ENCODE results near the gene TYW5.

Gene TYW5

DNA sequence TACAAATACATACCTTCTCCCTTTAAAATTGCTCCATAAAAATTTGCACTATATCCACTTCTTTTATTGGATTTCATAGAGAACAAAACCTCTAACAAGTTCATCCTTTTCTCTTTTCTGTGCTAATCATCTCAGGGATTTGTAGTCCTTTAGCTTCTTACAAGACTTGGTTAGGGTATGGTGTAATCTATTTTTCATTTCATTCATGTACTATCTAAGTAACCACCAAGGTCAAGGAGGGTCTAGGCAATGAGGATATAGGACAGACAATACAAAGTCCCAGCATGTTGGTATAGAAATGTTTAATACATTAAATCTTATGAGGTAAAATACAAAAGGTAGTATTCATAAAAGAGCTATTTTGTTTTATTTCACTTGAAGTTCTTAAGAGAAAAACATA lies 26.7 kb downstream of the TYW5 start:
- TF ChIP-seq POLR2AphosphoS5 (IDR thresholded peaks at IDR 0.05; ENCODE audit: low read depth, low read length) (no peak), TAF1 (IDR thresholded peaks at IDR 0.05; ENCODE audit: borderline replicate concordance, insufficient read depth, low read length) (no peak), FOXP2 (optimal IDR thresholded peaks at IDR 0.05; ENCODE audit: borderline replicate concordance, extremely low read depth, extremely low read length, insufficient read depth) (no peak), SIN3A (IDR thresholded peaks at IDR 0.05; ENCODE audit: borderline replicate concordance, insufficient read depth, low read length) (no peak)
- TF ChIP-seq, protein P1, sequence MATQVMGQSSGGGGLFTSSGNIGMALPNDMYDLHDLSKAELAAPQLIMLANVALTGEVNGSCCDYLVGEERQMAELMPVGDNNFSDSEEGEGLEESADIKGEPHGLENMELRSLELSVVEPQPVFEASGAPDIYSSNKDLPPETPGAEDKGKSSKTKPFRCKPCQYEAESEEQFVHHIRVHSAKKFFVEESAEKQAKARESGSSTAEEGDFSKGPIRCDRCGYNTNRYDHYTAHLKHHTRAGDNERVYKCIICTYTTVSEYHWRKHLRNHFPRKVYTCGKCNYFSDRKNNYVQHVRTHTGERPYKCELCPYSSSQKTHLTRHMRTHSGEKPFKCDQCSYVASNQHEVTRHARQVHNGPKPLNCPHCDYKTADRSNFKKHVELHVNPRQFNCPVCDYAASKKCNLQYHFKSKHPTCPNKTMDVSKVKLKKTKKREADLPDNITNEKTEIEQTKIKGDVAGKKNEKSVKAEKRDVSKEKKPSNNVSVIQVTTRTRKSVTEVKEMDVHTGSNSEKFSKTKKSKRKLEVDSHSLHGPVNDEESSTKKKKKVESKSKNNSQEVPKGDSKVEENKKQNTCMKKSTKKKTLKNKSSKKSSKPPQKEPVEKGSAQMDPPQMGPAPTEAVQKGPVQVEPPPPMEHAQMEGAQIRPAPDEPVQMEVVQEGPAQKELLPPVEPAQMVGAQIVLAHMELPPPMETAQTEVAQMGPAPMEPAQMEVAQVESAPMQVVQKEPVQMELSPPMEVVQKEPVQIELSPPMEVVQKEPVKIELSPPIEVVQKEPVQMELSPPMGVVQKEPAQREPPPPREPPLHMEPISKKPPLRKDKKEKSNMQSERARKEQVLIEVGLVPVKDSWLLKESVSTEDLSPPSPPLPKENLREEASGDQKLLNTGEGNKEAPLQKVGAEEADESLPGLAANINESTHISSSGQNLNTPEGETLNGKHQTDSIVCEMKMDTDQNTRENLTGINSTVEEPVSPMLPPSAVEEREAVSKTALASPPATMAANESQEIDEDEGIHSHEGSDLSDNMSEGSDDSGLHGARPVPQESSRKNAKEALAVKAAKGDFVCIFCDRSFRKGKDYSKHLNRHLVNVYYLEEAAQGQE (IDR thresholded peaks at IDR 0.05; ENCODE audit: insufficient read depth in 1 of 2, low read depth in 2 of 2, low read length in 2 of 2) = no peak

DNA sequence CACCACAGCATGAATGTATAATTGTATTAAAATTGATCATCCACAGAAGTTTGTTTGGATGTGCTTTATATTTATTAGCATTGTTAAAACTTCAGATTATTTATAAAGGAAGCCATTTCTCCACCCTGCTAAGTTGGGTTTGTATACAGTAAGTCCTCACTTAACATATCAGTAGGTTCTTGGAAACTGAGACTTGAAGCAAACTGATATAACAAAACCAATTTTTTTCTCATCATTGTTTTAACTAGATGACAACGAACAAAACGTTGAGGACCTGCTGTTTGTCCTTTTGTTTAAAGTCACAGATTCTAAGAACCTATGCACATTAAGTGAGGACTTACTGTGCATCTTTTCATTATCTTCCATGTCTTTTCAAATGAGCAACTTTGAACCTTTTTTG lies 27.1 kb downstream of the TYW5 start:
- TF ChIP-seq FOXP2 (optimal IDR thresholded peaks at IDR 0.05; ENCODE audit: borderline replicate concordance, extremely low read depth, extremely low read length, insufficient read depth) (no peak), TAF1 (IDR thresholded peaks at IDR 0.05; ENCODE audit: borderline replicate concordance, insufficient read depth, low read length) (no peak), POLR2AphosphoS5 (IDR thresholded peaks at IDR 0.05; ENCODE audit: low read depth, low read length) (no peak), SIN3A (IDR thresholded peaks at IDR 0.05; ENCODE audit: borderline replicate concordance, insufficient read depth, low read length) (no peak)
- TF ChIP-seq, protein P1 (IDR thresholded peaks at IDR 0.05; ENCODE audit: insufficient read depth in 1 of 2, low read depth in 2 of 2, low read length in 2 of 2) = no peak

DNA sequence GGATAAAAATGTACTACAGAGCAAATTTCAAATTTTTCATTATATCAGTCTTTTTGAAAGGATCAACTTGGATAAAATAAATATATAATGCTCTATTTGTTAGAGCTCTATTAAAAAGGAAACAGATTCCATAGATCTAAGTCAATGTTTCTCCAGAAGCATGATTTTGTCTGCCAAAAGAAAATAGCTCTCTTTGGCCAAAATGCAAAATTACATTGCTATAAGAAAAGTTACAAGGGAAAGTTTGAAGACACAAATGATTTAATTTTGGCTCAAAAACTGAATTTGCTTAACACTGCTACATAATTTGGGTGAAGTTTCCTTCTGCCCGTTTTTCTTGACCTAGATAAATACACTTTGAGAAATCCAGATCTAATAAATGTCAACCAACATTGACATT lies 28.5 kb downstream of the TYW5 start:
- no peak for TF ChIP-seq POLR2AphosphoS5 (IDR thresholded peaks at IDR 0.05; ENCODE audit: low read depth, low read length)
- no peak for TF ChIP-seq SIN3A (IDR thresholded peaks at IDR 0.05; ENCODE audit: borderline replicate concordance, insufficient read depth, low read length)
- TF ChIP-seq, protein P1 (IDR thresholded peaks at IDR 0.05; ENCODE audit: insufficient read depth in 1 of 2, low read depth in 2 of 2, low read length in 2 of 2) = no peak

DNA sequence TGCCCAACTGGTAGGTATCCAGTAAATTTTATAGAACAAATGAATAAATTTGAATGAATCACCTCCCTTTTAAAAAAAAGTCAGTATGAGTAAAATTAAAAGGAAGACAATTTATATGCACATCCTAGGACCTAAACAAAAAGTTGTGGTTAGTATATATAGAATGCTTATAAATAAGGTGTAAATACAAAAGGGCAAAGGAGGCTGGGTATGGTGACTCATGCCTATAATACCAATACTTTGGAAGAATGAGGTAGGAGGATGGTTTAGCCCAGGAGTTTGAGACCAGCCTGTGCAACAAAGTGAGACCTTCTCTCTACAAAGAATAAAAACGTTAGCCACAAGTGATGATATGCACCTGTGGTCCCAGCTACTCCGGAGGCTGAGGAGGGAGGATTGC lies 31.4 kb downstream of the TYW5 start:
- TF ChIP-seq, protein P1 (IDR thresholded peaks at IDR 0.05; ENCODE audit: insufficient read depth in 1 of 2, low read depth in 2 of 2, low read length in 2 of 2) = no peak
- TF ChIP-seq SIN3A (IDR thresholded peaks at IDR 0.05; ENCODE audit: borderline replicate concordance, insufficient read depth, low read length) (no peak), FOXP2 (optimal IDR thresholded peaks at IDR 0.05; ENCODE audit: borderline replicate concordance, extremely low read depth, extremely low read length, insufficient read depth) (no peak)

DNA sequence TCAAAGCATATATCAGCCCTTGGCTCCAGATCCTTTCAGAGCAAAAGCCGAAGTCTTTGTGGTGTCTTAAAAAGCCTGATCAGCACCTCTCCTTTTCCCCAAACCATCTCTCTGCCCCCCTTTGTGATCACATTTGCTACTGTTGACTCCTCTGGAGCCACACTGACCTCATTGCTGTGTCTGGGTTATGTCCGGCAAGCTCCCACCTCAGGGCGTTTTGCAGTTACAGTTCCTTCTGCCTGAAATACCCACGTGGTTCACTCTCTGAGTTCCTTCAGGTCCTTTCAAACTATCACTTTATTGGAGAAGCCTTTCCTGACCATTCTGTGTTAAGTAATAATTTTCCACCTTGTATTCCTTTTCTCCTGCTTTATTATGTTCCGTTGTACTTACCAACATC lies 32.4 kb downstream of the TYW5 start:
- TF ChIP-seq POLR2AphosphoS5 (IDR thresholded peaks at IDR 0.05; ENCODE audit: low read depth, low read length) (no peak), FOXP2 (optimal IDR thresholded peaks at IDR 0.05; ENCODE audit: borderline replicate concordance, extremely low read depth, extremely low read length, insufficient read depth) (peak; percentile 74), SIN3A (IDR thresholded peaks at IDR 0.05; ENCODE audit: borderline replicate concordance, insufficient read depth, low read length) (no peak)
